Measurements from ENCODE around the gene KRTAP5-3. TPM values are rescaled to one million over a fixed set of nuclear protein-coding genes. Genes with fewer than 3 reads are reported as not detected.

The KRTAP5-3 gene
- total and polyA plus RNA-seq, 2 of the 8 experiments (the other 6 are each of a cell fraction or from before 2014, with no cell fraction given) = not detected

GRCh38 chr11:1576825-1577224 lies 31.4 kb downstream of the KRTAP5-3 start:
- Histone ChIP-seq H3K79me2 (ENCODE audit: control insufficient read depth in 1 of 2, insufficient read depth in 2 of 2, low read length in 2 of 2) (no peaks in the 10 kb centered on the region), H3K36me3 (ENCODE audit: control insufficient read depth in 2 of 4, insufficient read depth in 4 of 4, low read length in 3 of 4) (no peaks in the 10 kb centered on the region), H2BK5ac (ENCODE audit: low read depth, low read length) (no peak overlapping the region), H3K23me2 (ENCODE audit: low read depth, low read length) (no peaks in the 10 kb centered on the region; the same call in 1 of the 2 replicates), H4K91ac (replicated peaks; ENCODE audit: insufficient read length, low read length) (no peak overlapping the region), H4K8ac (ENCODE audit: extremely low read depth, insufficient read depth, low read length) (no peak overlapping the region), H4K20me1 (replicated peaks in 1 of 2; ENCODE audit: control insufficient read depth in 1 of 2, insufficient read depth in 2 of 2, low read length in 2 of 2) (peaks cover 0 to 4% of the 10 kb centered on the region in 2 experiments), H2BK12ac (ENCODE audit: low read depth, low read length) (no peak overlapping the region), H2AFZ (ENCODE audit: low read length) (no peak overlapping the region), H3K27ac (ENCODE audit: low read depth, low read length) (no peak overlapping the region), H3K4me3 (ENCODE audit: extremely low read depth in 1 of 4, insufficient read depth in 2 of 4, low read depth in 3 of 4, low read length in 4 of 4) (no peak overlapping the region), H3K27me3 (replicated peaks in 1 of 4; ENCODE audit: control insufficient read depth in 3 of 4, extremely low read depth in 1 of 4, insufficient read depth in 3 of 4, low read length in 3 of 4) (peaks cover 18 to 34% (median 30%) of the 10 kb centered on the region in 4 experiments), H3K9me3 (ENCODE audit: insufficient read depth in 2 of 2, low read depth in 1 of 2, low read length in 1 of 2) (peaks cover 0 to 6% of the 10 kb centered on the region in 2 experiments; a peak in 2 of 4 replicates), H3K4ac (replicated peaks; ENCODE audit: insufficient read length, low read depth, low read length) (no peak overlapping the region), H3K4me1 (replicated peaks in 1 of 4; ENCODE audit: control insufficient read depth in 3 of 4, insufficient read depth in 4 of 4, low read length in 3 of 4) (peaks cover 0 to 14% (median 6%) of the 10 kb centered on the region in 4 experiments; a peak in 6 of 7 replicates), H3K18ac (ENCODE audit: extremely low read depth, low read length) (no peak overlapping the region; the same call in 1 of the 2 replicates), H3K4me2 (ENCODE audit: insufficient read depth in 1 of 2, low read depth in 2 of 2, low read length in 2 of 2) (no peak overlapping the region), H2AK5ac (ENCODE audit: low read depth, low read length) (no peak overlapping the region), H3K9ac (replicated peaks in 1 of 4; ENCODE audit: extremely low read depth in 1 of 4, low read depth in 3 of 4, low read length in 3 of 4) (no peak overlapping the region), H3K79me1 (ENCODE audit: low read depth, low read length) (no peaks in the 10 kb centered on the region), H3K56ac (replicated peaks; ENCODE audit: insufficient read length, low read depth, low read length) (no peak overlapping the region), H2BK15ac (ENCODE audit: low read length) (no peak overlapping the region), H2BK20ac (ENCODE audit: low read length) (no peak overlapping the region), H4K5ac (ENCODE audit: insufficient read length, low read depth, low read length) (no peak overlapping the region), H3K23ac (ENCODE audit: insufficient read length) (no peak overlapping the region), H2BK120ac (replicated peaks; ENCODE audit: low read depth, low read length) (no peak overlapping the region), H3K14ac (ENCODE audit: insufficient read length) (no peak overlapping the region)
- no peak for DNase-seq (ENCODE audit: low read depth in 1 of 2, low spot score in 2 of 2)
- ChIA-PET CTCF (ENCODE audit: partially characterized antibody) (interaction anchor here (0.6 to 8.2 kb wide), 13 partner anchors 12 to 336 kb away, joined by 3 to 144 read pairs (median 3); partner anchors contain the start of genes KRTAP5-2 and KRTAP5-5), POLR2A (ENCODE audit: partially characterized antibody) (interaction anchor here (0.6 kb wide), 2 partner anchors 16 to 50 kb away, joined by 3 read pairs; no protein-coding TSS in a partner anchor)
- no peak for FAIRE-seq
- WGBS, 2 experiments (ENCODE audit: extremely low coverage in 1 of 2, insufficient coverage in 1 of 2, insufficient read length in 1 of 2, insufficient replicate concordance in 2 of 2, low coverage in 1 of 2, low lambda C conversion rate in 2 of 2, missing lambda C conversion rate in 1 of 2) = 83% methylated on average over 6 of the region's 6 CpGs; no CpG with 5 or more reads in 1 of the 2 experiments
- TF ChIP-seq ATF3 (IDR thresholded peaks at IDR 0.05; ENCODE audit: insufficient read depth, low read depth, low read length) (no peak), POLR2AphosphoS5 (IDR thresholded peaks at IDR 0.05; ENCODE audit: low read depth, low read length) (no peak), TAF1 (IDR thresholded peaks at IDR 0.05; ENCODE audit: low read depth, low read length) (no peak), ATF2 (IDR thresholded peaks at IDR 0.05; ENCODE audit: low read length) (no peak)

Measured in H1 (cell line).